Lower leg skin (tissue), 4 donors: Measurements from ENCODE around the gene ZNFX1. TPM values are rescaled to one million over a fixed set of nuclear protein-coding genes. Genes with fewer than 3 reads are reported as not detected.

Source experiments
- DNase-seq, 2 donors: peaks; one replicate each; pipeline ENCODE4 v3.0.0-alpha.2; 2019; ENCODE audit warnings: low spot score in 2 of 2
- H3K4me3 ChIP-seq: fragments of 200-600 bp; sonication (generic); 2 replicates; pipeline ENCODE4 v1.5.1; 2017; ENCODE audit warnings: mild to moderate bottlenecking, low read depth; ENCODE audit not compliant: poor library complexity, severe bottlenecking
- POLR2A ChIP-seq, 2 donors: fragments of 450-650 bp; IDR thresholded peaks; one replicate each; pipeline ENCODE4 v1.6.1; 2016 to 2017; ENCODE audit warnings: antibody characterized with exemption in 2 of 2, mild to moderate bottlenecking in 1 of 2, moderate library complexity in 1 of 2
- WGBS, 2 donors: methylation state at CpG; one replicate each; pipeline ENCODE4 v1.1.5; 2018; 5-methylcytosine and 5-hydroxymethylcytosine counted together
- intact Hi-C: fragments of 100-400 bp; cut with DNase I; formaldehyde crosslinking; loops from one replicate; pipeline ENCODE4 v1.15.0; 2023; ENCODE audit warnings: low total_unique reads
- total RNA-seq, 4 donors: library from RNA; depleted of rRNA; stranded (reverse); fragments of >200 nt; gene quantifications; one replicate each; pipeline ENCODE4 v1.1.0, GENCODE V29; 2016
- TF ChIP-seq, protein P1 (sequence below), 3 donors: fragments of 450-650 bp; IDR thresholded peaks; one replicate each; pipeline ENCODE4 v1.5.1; 2016; ENCODE audit warnings: antibody characterized with exemption in 3 of 3, mild to moderate bottlenecking in 3 of 3, moderate library complexity in 2 of 3

The ZNFX1 gene
- total RNA-seq, 4 donors from 2014 or later, result 26.0 to 31.4 (median 28.1) TPM

DNA sequence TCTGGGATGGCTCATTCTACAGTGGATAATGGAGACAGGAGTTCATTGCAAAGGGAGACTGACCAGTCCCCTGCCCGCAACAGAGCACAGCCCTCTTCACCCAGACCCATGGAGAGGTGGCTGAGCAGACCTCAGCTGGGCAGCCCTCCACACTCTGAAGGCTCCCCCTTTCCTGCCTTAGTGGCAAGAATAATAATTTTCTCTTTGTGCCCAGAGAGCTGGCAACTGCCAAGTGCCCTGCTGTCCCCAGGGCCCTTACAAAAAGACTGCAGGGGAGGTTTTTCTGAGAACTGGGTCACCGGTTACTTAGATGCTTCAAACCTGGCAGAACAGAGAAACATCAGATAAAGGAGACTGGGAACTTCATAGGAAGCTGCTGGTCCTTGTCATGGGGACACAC is 35.4 kb upstream of the ZNFX1 start:
- DNase-seq, result no peak
- WGBS, 2 donors, result 91 to 95% methylated on average over 2 of the region's 2 CpGs
- H3K4me3 ChIP-seq, result no peak overlapping the region
- intact Hi-C loops, result no loop called here
- TF ChIP-seq, protein P1, sequence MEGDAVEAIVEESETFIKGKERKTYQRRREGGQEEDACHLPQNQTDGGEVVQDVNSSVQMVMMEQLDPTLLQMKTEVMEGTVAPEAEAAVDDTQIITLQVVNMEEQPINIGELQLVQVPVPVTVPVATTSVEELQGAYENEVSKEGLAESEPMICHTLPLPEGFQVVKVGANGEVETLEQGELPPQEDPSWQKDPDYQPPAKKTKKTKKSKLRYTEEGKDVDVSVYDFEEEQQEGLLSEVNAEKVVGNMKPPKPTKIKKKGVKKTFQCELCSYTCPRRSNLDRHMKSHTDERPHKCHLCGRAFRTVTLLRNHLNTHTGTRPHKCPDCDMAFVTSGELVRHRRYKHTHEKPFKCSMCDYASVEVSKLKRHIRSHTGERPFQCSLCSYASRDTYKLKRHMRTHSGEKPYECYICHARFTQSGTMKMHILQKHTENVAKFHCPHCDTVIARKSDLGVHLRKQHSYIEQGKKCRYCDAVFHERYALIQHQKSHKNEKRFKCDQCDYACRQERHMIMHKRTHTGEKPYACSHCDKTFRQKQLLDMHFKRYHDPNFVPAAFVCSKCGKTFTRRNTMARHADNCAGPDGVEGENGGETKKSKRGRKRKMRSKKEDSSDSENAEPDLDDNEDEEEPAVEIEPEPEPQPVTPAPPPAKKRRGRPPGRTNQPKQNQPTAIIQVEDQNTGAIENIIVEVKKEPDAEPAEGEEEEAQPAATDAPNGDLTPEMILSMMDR (IDR thresholded peaks at IDR 0.05), result no peak
- TF ChIP-seq POLR2A (IDR thresholded peaks at IDR 0.05), result no peak

- TF ChIP-seq, protein P1 (IDR thresholded peaks at IDR 0.05), result no peak
- no peak for TF ChIP-seq POLR2A (IDR thresholded peaks at IDR 0.05)
- DNase-seq, result no peak
- WGBS, 2 donors, result 90 to 92% methylated on average over 4 of the region's 4 CpGs
- intact Hi-C loops, result no loop called here
- no peak overlapping the region for H3K4me3 ChIP-seq
Measured at GRCh38 chr20:49312661-49313060, 34.8 kb upstream of the ZNFX1 start.

DNA sequence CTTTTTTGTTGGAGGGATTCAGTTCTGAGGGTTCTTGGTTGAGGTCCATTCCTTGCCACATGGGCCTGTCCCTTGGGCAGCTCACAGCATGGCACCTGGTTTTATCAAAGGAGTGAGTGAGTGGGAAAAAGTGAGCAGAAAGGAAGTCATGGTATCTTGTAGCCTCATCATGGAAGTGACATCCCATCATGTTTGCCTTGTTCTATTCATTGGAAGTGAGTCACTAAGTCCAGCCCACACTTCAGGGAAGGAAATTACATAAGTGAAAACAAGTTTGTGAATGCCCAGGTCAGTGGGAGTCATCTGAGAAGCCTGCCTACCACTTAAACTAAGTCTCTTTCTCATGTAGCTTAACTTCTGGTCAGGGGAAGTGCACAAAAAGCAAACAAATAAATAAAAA is 32.8 kb upstream of the ZNFX1 start:
- intact Hi-C loops, result no loop called here
- DNase-seq, result no peak
- TF ChIP-seq POLR2A (IDR thresholded peaks at IDR 0.05), result no peak
- TF ChIP-seq, protein P1 (IDR thresholded peaks at IDR 0.05), result no peak
- no peak overlapping the region for H3K4me3 ChIP-seq

- 83 to 86% methylated on average over 3 of the region's 3 CpGs for WGBS, 2 donors
- no peak overlapping the region for H3K4me3 ChIP-seq
- intact Hi-C loops, result no loop called here
- TF ChIP-seq, protein P1 (IDR thresholded peaks at IDR 0.05), result no peak
- DNase-seq, result no peak
Measured at GRCh38 chr20:49308875-49309274, 31.0 kb upstream of the ZNFX1 start.

DNA sequence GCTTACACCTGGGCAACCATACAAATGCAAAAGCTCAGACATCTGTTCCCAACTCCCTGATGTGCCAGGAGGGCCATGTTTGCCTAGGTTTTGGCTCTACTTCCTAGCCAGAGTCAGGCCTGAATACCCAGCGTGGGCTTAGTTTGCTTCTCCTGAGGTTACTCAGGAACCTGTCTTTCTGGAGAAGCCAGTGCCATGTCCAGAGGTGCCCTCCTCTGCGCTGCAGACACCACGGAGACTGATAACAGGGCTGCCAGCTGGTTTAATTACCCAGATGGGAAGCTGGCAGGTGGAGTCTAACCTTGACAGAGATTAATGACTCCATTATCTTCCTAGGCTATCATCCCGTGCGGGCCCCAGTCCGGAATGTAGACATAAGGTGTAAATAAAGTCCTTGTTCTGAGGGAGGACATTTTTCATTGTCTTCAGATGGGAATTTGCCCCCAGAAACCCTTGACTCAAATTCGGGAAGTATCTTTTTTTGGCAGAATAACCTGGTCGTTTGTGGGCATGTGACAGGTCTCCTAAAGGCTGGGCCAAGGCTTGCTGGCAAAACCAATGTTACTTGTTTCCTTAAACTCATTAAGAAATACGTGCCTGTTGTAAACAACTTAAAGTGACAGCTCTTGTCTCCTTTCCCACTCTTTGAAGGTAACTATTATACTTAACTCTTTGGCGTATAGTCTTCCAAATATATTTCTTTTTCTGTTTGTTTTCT is 29.2 kb upstream of the ZNFX1 start:
- no peak for TF ChIP-seq POLR2A (IDR thresholded peaks at IDR 0.05)
- TF ChIP-seq, protein P1 (IDR thresholded peaks at IDR 0.05), result no peak
- 49 to 58% methylated on average over 10 of the region's 10 CpGs for WGBS, 2 donors
- intact Hi-C loops, result no loop called here
- H3K4me3 ChIP-seq, result no peak overlapping the region
- peak in 1 of 2 donors; percentile 19 for DNase-seq

- no peak overlapping the region for H3K4me3 ChIP-seq
- 18 to 19% methylated on average over 3 of the region's 3 CpGs for WGBS, 2 donors
- DNase-seq, result no peak
- intact Hi-C loops, result no loop called here
- TF ChIP-seq POLR2A (IDR thresholded peaks at IDR 0.05), result no peak
- TF ChIP-seq, protein P1 (IDR thresholded peaks at IDR 0.05), result no peak
Measured at GRCh38 chr20:49303065-49303552, 25.3 kb upstream of the ZNFX1 start.
